B cell (primary cell): ENCODE results near the gene DNAAF5. TPM values are rescaled to one million over a fixed set of nuclear protein-coding genes. Genes with fewer than 3 reads are reported as not detected.

Experiments used
- ATAC-seq: fragments of 200-7000 bp; cut with Tn5 transposase; one replicate; pipeline ENCODE4 v1.10.0; 2021; ENCODE audit warnings: low read depth, mild to moderate bottlenecking, moderate number of reproducible peaks, moderate library complexity
- CTCF ChIA-PET: fragments of 350-600 bp; sonication (Branson Sonifier 250); formaldehyde crosslinking; loops from one replicate; lab custom pipeline; 2021; ENCODE audit warnings: antibody characterized with exemption, inconsistent platforms; lab: Charles Lee
- POLR2A ChIA-PET: fragments of 350-600 bp; sonication (Branson Sonifier 250); formaldehyde crosslinking; loops from one replicate; lab custom pipeline; 2021; ENCODE audit warnings: antibody characterized with exemption; lab: Charles Lee
- DNase-seq: peaks from one replicate; pipeline ENCODE4 v3.0.0; 2013
- H2AFZ ChIP-seq: 2 replicates; pipeline ENCODE4 v1.6.1; 2012; ENCODE audit warnings: mild to moderate bottlenecking, low read depth, low read length; ENCODE audit not compliant: insufficient read depth, poor library complexity, severe bottlenecking
- H3K27ac ChIP-seq, 2 donors: 1 replicate in 1 of 2; 2 replicates in 1 of 2; pipeline ENCODE4 v1.5.1; 2012 to 2013; ENCODE audit warnings: low read length in 2 of 2, mild to moderate bottlenecking in 2 of 2, moderate library complexity in 1 of 2
- H3K27me3 ChIP-seq, 4 experiments: fragments of 200-600 bp in 1 of 4; sonication (generic) in 1 of 4; replicated peaks in 1 of 4; 1 replicate in 2 of 4; 2 replicates in 2 of 4; pipeline versions ENCODE4 v1.6.1 to v1.7.0; 2013 to 2016; ENCODE audit warnings: low read length in 3 of 4, mild to moderate bottlenecking in 2 of 4, mixed read lengths in 1 of 4, moderate library complexity in 1 of 4; ENCODE audit not compliant: insufficient read depth in 4 of 4, control insufficient read depth in 3 of 4; ENCODE audit errors: control extremely low read depth in 1 of 4
- H3K36me3 ChIP-seq, 2 experiments: replicated peaks in 1 of 2; 1 replicate in 1 of 2; 2 replicates in 1 of 2; pipeline versions ENCODE4 v1.6.1 to v1.7.1; 2013; ENCODE audit warnings: low read length in 1 of 2; ENCODE audit not compliant: insufficient read depth in 2 of 2, control insufficient read depth in 1 of 2; ENCODE audit errors: control extremely low read depth in 1 of 2, extremely low read depth in 1 of 2
- H3K4me1 ChIP-seq, 2 donors: fragments of 200-600 bp in 1 of 2; sonication (generic) in 1 of 2; 1 replicate in 1 of 2; 2 replicates in 1 of 2; pipeline versions ENCODE4 v1.5.1 to v1.6.1; 2013 to 2017; ENCODE audit warnings: low read length in 2 of 2; ENCODE audit not compliant: control insufficient read depth in 2 of 2, insufficient read depth in 2 of 2
- H3K4me2 ChIP-seq: replicated peaks from 2 replicates; pipeline ENCODE3; 2012; ENCODE audit warnings: mild to moderate bottlenecking, low read depth, low read length; ENCODE audit not compliant: poor library complexity, severe bottlenecking
- H3K4me3 ChIP-seq, 5 experiments: fragments of 200-600 bp in 1 of 5; sonication (generic) in 1 of 5; 1 replicate in 3 of 5; 2 replicates in 2 of 5; pipeline versions ENCODE4 v1.5.1 to v1.7.0; 2011 to 2016; ENCODE audit warnings: low read length in 4 of 5, mild to moderate bottlenecking in 4 of 5, low read depth in 2 of 5, control low read depth in 1 of 5, moderate library complexity in 1 of 5; ENCODE audit not compliant: insufficient read depth in 1 of 5; ENCODE audit errors: control extremely low read depth in 1 of 5, extremely low read depth in 1 of 5
- H3K79me2 ChIP-seq: fragments of 200-600 bp; sonication (generic); one replicate; pipeline ENCODE4 v1.6.0; 2016; ENCODE audit warnings: low read length; ENCODE audit not compliant: control insufficient read depth, insufficient read depth
- H3K9ac ChIP-seq: fragments of 200-600 bp; sonication (generic); 2 replicates; pipeline ENCODE4 v1.6.1; 2017; ENCODE audit warnings: mild to moderate bottlenecking, low read length, moderate library complexity
- H3K9me3 ChIP-seq, 3 donors: one replicate each; pipeline versions ENCODE4 v1.6.1 to v1.7.1; 2013; ENCODE audit warnings: low read length in 2 of 3; ENCODE audit not compliant: control insufficient read depth in 2 of 3, insufficient read depth in 1 of 3; ENCODE audit errors: control extremely low read depth in 1 of 3
- H4K20me1 ChIP-seq: 2 replicates; pipeline ENCODE4 v1.6.0; 2012; ENCODE audit warnings: mild to moderate bottlenecking, low read length; ENCODE audit not compliant: insufficient read depth, control insufficient read depth, poor library complexity, severe bottlenecking
- H3K27ac Mint-ChIP-seq: one replicate; pipeline ENCODE4 v1.8.0; 2021; ENCODE audit warnings: mixed read lengths
- H3K27me3 Mint-ChIP-seq: one replicate; pipeline ENCODE4 v1.8.0; 2021; ENCODE audit warnings: mixed read lengths
- H3K4me1 Mint-ChIP-seq: one replicate; pipeline ENCODE4 v1.8.0; 2021; ENCODE audit warnings: mixed read lengths
- H3K4me3 Mint-ChIP-seq: one replicate; pipeline ENCODE4 v1.8.0; 2021; ENCODE audit warnings: mixed read lengths
- H3K9me3 Mint-ChIP-seq: one replicate; pipeline ENCODE4 v1.8.0; 2022; ENCODE audit warnings: mixed read lengths; ENCODE audit not compliant: insufficient read depth
- CTCF ChIP-seq: fragments of 200-600 bp; IDR thresholded peaks from one replicate; pipeline ENCODE4 v1.8.0; 2022; ENCODE audit warnings: antibody characterized with exemption, mild to moderate bottlenecking
- EZH2 ChIP-seq: IDR thresholded peaks from 2 replicates; pipeline ENCODE4 v1.6.1; 2012; ENCODE audit warnings: borderline replicate concordance, low read depth, mild to moderate bottlenecking, moderate library complexity, low read length; ENCODE audit not compliant: insufficient read depth, poor library complexity, severe bottlenecking
- WGBS: methylation state at CpG from one replicate; pipeline ENCODE4 v1.1.5; 2013; ENCODE audit warnings: missing lambda C conversion rate; ENCODE audit not compliant: insufficient coverage; 5-methylcytosine and 5-hydroxymethylcytosine counted together
- intact Hi-C: fragments of 100-400 bp; cut with micrococcal nuclease; formaldehyde crosslinking; loops from one replicate; pipeline ENCODE4 v1.10.0; 2022
- polyA plus RNA-seq: library from polyadenylated mRNA; depleted of rRNA; stranded (reverse); fragments of >200 nt; gene quantifications from 2 replicates; pipeline ENCODE4 v1.2.3, GENCODE V29; 2012
- total RNA-seq, 2 donors: library from RNA; stranded (reverse); fragments of 120-200 nt in 1 of 2; gene quantifications; 1 replicate in 1 of 2; 2 replicates in 1 of 2; pipeline versions ENCODE4 v1.2.3 to v1.2.4, GENCODE V29; 2013 to 2022

Gene DNAAF5
- total and polyA plus RNA-seq, 2 donors (not counting 1 experiment from before 2014, with no cell fraction given) = 18.0 to 21.4 TPM

- POLR2A ChIA-PET = no interaction called here
- TF ChIP-seq CTCF (no peak), EZH2 (no peak)
- H3K9ac ChIP-seq = no peak overlapping the region
- no peaks in the 10 kb centered on the region for H3K9me3 ChIP-seq
- no peaks in the 10 kb centered on the region for H3K27me3 ChIP-seq
- CTCF ChIA-PET = no interaction called here
- H3K4me1 ChIP-seq = peaks cover under 1 to 6% of the 10 kb centered on the region in 2 donors
- H4K20me1 ChIP-seq = peaks cover 79% of the 10 kb centered on the region
- intact Hi-C loops = no loop called here
- peaks cover 0 to 9% of the 10 kb centered on the region in 2 experiments for H3K36me3 ChIP-seq
- no peak overlapping the region for H3K4me2 ChIP-seq
- Mint-ChIP-seq H3K27ac (no peak overlapping the region), H3K4me3 (no peak overlapping the region), H3K27me3 (no peaks in the 10 kb centered on the region), H3K9me3 (no peaks in the 10 kb centered on the region), H3K4me1 (peaks cover 43% of the 10 kb centered on the region)
- H3K4me3 ChIP-seq = no peak overlapping the region
- 94% methylated on average over 7 of the region's 8 CpGs for WGBS
- DNase-seq (no peak), ATAC-seq (no peak)
- H3K79me2 ChIP-seq = peaks cover 97% of the 10 kb centered on the region
- no peak overlapping the region for H3K27ac ChIP-seq
- H2AFZ ChIP-seq = no peak overlapping the region
Measured at GRCh38 chr7:823649-824048, 97.2 kb downstream of the DNAAF5 start.

- no peak for ATAC-seq
- ChIA-PET CTCF (no interaction called here), POLR2A (no interaction called here)
- H3K79me2 ChIP-seq = peaks cover 97% of the 10 kb centered on the region
- no peak overlapping the region for H3K27ac Mint-ChIP-seq
- H2AFZ ChIP-seq = no peak overlapping the region
- H3K4me3 ChIP-seq = no peak overlapping the region
- H3K4me3 Mint-ChIP-seq = no peak overlapping the region
- peaks cover 0 to 9% of the 10 kb centered on the region in 2 experiments for H3K36me3 ChIP-seq
- H3K9me3 Mint-ChIP-seq = no peaks in the 10 kb centered on the region
- H3K27ac ChIP-seq = no peak overlapping the region
- DNase-seq = no peak
- no peak overlapping the region for H3K9ac ChIP-seq
- TF ChIP-seq CTCF = no peak
- TF ChIP-seq EZH2 = no peak
- peaks cover 45% of the 10 kb centered on the region for H3K4me1 Mint-ChIP-seq
- no peaks in the 10 kb centered on the region for H3K27me3 Mint-ChIP-seq
- H3K4me2 ChIP-seq = no peak overlapping the region
- H3K9me3 ChIP-seq = no peaks in the 10 kb centered on the region
- intact Hi-C loops = no loop called here
- 93% methylated on average over 4 of the region's 7 CpGs for WGBS
- peaks cover 0 to 6% of the 10 kb centered on the region in 2 donors for H3K4me1 ChIP-seq
- no peaks in the 10 kb centered on the region for H3K27me3 ChIP-seq
- peaks cover 80% of the 10 kb centered on the region for H4K20me1 ChIP-seq
Measured at GRCh38 chr7:824081-824480, 97.6 kb downstream of the DNAAF5 start.
